Myocyte (in vitro differentiated cells): ENCODE data around the gene SIK3. TPM values are rescaled to one million over a fixed set of nuclear protein-coding genes. Genes with fewer than 3 reads are reported as not detected.

Experiments
- DNase-seq: peaks from one replicate; pipeline ENCODE4 v3.0.0-alpha.2; 2012; ENCODE audit warnings: low read depth
- total RNA-seq: library from RNA; depleted of rRNA; stranded (reverse); fragments of >200 nt; gene quantifications from 2 replicates; pipeline ENCODE4 v1.2.3, GENCODE V29; 2014

Gene SIK3
- total RNA-seq, 1 donor from 2014 or later, result 19.7 TPM

DNA sequence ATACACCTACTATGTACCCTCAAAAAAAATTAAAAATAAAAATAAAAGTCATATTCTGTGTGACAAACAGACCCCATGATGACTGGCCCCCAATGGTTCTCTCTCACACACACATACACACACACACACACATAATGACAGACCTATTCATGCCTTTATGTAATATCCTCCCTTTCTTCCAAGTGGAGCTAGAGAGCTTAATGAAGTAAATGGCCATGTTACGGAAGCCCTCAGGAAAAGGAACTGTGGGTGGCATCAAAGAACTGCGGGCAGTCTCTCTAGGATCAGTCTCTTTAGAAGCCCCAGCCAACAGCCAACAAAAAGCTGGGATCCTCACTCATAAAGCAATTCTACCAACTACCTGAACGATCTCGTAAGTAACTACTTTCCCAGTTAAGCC lies 125.5 kb downstream of the SIK3 start:
- no peak for DNase-seq

DNA sequence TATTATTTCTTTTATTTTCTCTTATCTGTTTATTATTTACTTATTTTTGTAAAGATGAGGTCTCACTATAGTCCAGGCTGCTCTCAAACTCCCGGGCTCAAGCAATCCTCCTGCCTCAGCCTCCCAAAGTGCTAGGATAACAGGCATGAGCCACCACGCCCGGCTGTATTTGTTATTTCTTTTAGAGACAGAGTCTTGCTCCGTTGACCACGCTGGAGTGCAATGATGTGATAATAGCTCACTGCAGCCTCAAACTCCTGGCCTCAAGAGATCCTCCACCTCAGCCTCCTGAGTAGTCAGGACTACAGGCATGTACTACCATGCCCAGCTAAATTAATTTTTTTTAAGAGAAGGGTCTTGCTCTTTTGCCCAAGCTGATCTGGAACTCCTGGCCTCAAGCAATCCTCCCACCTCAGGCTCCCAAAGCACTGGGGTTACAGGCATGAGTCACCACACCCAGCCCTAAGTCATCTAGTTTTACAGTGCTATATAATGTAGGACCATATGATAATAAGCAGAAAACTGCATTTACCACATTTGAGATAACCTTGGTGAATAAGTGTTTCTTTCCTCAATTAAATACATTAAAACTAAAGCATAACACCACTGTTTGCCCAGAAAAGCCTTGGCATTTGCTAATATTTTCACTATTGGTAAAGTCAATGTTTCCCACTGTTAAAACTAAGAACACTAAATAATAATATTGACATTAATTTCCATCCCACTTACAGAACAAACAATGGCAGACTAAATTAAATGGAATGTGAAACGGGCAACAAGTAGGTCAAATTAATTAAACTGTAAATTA lies 127.5 kb downstream of the SIK3 start:
- no peak for DNase-seq

DNA sequence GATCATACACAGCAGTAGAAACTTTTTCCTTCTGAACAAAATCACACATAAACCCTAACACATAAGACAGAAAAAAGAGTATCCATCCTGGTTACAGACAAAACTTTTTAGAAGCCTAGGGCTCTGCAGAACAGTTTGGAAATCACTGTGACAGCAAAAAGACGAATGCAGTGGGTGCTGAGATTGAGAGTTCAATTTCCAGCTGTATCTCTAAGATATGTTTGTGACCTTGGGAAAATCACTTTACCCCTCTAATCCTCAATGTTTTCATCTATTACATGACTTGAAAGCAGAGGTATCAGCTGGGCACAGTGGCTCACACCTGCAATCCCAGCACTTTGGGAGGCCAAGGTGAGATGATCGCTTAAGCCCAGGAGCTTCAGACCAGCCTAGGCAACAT lies 128.5 kb downstream of the SIK3 start:
- no peak for DNase-seq

DNA sequence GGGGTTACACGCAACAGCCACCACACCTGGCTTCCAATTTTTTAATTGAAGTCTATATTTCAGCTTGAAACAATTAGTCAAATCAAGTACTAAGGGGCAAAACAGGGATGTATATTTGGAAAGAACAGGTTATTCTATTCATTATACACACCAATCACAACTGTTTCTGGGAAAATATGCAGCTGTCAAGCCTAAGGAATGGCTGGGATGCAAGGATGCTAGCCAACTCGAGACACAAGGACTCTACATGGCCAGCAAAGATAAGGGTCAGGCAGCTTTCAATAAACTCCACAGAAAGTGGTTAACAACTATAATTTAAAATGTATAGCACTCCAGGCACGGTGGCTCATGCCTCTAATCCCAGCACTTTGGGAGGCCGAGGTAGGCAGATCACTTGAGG lies 134.0 kb downstream of the SIK3 start:
- no peak for DNase-seq

DNA sequence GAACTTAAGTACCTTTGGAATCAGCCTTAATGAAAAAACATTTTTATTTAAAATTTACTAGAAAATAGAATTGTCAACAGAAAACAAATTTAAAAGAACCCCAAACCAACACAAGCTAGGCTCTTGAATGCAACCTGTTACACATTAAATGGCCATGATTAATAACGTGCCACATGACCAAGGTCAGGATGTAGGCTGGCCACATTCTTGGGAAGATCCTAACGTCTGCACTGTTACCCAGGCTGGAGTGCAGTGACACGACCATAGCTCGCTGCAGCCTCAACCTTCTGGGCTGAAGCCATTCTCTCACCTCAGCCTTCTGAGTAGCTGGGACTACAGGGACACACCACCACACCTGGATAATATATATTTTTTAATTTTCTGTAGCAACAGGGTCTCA lies 134.4 kb downstream of the SIK3 start:
- DNase-seq, result no peak

DNA sequence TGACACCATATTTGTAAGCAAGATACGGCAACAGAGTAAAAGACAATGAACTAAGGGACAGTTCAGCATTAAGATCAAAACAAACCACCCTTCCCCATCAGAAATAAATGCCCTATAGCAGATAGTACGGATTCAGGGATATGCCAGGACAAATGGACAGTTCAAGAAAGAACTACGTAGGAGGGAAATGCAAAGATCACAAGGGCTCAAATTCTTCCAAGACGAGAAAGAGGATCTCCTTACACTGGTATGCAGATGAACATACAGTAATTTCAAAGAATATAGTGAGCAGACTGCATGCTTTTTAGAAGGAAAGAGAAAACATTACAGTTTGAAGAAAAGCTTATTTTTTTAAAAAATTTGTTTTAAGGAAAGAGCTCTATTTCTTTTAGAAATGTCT lies 136.1 kb downstream of the SIK3 start:
- DNase-seq, result no peak

DNA sequence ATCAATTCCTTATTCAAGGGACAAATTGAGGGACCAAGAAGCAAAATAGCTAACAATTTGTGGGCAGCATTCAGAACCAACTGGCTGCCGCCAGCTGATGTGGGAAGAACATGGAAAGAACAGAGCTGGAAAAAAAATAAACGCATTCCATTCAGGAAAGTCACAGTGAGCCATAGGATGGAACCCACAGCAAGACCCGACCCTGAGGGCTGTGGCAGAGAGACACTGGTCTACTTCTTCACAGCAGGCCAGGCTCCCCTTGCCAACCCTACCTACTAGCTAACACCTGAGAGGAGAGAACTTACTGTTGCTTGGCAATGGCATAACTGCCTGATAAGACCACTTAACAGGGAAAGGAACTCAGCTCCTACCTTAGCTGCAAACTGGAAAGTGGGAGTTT lies 137.3 kb downstream of the SIK3 start:
- DNase-seq, result peak; percentile 74

DNA sequence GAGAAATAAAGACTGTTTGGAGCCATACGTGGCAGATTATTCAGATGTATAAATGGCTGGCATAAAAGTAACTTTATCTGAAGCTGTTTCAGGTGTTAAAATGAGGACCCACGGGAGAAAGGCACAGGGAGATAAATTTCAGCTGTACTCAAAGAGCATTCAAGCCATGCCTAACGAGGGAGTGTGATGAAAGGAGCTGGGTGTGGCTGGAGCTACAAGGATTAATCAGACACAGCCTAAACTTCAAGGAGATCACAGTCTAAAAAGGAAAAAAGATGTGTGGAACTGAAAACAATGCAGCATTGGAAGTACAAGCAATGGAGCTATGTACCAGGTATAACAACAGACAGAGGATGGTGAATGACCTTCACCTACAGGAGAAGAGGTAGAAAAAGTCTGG lies 140.0 kb downstream of the SIK3 start:
- peak; percentile 38 for DNase-seq

DNA sequence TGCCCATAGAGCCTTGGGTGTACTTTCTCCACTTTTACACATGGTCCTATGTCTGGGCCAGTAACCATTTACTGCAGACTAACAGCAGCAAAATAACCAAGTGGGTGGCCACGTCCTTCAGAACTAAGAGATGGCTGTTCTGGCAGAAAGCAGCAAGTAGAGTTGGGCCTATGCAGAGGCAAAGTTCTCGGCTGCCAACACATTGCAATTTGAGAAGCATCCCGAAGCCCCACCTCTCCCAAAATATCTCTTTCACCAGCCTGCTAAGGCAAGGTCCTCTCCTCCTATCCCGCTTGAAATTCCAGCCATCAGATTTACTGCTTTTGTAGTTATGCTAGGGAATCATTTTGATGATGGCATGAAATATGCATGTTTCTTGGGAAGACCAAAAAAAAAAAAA lies 142.3 kb downstream of the SIK3 start:
- DNase-seq, result peak; percentile 65

DNA sequence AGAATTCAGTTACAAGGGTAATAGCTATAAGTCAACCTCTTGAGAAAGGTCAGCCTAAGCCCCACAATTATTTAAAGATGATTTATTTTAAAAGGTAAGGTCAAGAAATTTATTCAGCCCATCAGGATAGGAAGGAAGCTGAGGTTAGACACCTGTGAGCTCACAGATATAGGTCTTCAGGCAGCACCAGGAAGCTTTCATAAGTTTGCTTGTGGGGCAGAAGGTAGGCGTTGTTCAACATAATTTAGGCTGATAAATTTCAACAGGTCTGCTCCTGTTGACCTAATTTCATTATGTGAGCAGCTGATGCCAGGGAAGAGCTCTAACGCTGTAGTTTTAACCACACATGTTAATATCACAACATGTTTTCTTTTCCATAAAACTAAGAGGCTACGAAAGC lies 142.7 kb downstream of the SIK3 start:
- no peak for DNase-seq

DNA sequence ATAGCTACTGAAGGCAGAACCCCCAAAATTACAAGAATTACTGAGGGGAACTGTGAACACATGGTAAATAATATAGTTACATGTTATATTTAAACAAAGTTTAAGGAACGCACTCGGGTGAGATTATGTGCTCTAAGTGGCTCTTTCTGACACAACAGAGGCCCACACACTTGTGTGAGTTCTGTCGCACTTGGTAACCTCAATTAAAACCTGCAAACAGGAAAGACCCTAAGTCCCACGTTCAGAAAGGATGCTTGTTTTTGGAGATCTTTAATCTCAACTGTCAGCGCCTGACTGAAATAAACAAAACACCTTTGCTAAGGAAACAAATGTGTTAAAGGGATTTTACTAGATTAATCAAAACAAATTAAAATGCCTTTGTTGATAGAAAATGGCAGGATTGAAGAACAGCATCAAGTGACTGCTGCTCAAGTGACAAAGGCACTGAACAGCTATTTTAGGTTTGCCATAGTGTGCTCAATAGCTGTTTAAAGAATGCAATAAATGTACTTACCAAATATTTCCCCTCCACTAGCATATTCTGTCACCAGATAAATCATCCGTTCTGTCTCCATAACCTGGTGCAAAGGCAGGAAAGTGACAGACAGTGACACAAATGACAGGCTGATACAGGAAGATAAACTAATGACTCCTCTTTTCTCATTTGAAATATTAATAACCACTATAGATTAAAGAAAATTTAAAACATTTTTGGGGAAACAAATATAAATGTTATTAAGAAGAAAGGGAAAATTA lies 144.5 kb downstream of the SIK3 start:
- no peak for DNase-seq

DNA sequence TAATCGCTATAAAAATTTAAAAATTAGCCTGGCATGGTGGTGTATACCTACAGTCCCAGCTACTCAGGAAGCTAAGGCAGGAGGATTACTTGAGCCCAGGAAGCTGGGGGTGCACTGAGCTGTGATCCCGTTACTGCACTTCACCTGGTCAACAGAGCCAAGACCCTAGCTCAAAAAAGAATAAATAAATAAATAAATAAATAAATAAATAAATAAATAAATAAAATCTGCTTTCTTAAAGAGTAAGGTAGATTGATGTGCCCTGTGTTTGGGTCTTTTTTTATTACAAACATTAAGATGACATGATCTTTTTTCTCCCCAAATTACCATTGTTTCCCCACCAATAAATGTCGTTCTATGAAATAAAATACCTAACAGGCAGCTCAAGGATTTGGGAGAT lies 146.5 kb downstream of the SIK3 start:
- DNase-seq, result no peak

DNA sequence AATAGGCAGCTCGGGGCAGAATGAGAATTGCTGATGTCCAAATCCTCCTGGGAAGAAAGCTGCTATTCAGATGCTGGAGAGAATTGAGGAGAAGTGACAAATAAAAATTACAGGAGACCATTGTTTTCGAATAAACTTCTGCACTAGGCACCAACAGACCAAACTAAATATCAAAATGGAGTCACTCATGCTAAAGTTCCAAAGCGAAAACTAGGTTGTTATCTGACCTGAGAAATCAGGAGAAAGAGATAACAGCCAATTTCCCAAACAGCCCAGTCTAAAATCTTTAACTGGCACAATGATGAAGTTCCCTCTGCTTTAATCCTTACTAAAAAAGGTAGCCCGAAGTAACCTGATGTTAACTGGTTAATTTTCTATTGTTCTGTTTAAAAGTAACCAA lies 148.0 kb downstream of the SIK3 start:
- DNase-seq, result no peak

DNA sequence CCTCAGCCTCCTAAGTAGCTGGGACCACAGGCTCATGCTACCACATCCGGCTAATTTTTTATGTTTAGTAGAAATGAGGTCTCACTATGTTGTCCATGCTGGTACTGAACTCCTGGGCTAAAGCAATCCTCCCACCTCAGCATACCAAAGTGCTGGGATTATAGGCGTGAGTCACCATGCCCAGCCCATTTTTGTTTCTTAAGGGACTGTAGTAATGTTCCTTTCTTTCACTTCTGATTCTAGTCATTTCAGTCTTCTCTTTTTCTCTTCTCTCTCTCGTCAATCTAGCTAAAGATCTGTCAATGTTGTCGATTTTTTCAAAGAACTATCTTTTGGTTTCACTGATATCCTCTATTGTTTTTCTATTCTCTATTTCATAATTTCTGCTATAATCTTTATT lies 149.8 kb downstream of the SIK3 start:
- DNase-seq, result no peak

DNA sequence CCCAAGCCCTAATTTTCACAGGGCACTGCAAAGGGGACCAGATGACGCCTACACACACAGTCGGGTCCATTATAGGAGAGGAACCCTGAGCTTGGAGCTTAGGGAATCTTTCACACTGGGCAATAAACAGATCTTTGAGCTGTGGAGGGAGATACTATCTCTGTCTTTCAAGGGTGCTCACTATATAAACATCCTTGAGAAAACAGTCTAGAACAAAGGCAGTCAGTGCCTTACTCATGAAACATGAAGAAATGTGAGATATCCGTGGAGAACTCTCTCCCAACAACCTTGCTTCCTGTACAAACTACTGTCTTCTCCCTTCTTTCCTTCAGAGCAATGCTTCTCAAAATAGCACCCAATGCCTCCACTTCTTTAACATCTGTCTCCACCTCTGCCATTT lies 151.8 kb downstream of the SIK3 start:
- no peak for DNase-seq

DNA sequence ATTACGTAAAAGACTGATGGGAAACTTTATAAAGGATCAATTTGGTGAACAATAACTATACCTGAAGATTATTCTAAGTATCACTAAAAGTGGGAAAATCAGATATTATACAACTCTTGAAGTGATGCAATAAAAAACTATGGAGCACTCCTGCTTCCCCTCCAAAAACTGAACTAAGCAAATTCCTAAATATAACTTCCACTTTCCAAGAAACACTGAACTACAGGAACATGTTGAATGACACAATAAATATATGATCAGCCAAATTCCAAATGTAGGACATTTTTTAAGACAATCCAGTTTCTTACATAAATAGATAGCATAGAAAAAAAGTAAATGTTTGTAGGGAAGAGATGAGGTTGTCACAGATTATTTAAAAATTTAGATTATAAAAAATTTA lies 158.7 kb downstream of the SIK3 start:
- no peak for DNase-seq

DNA sequence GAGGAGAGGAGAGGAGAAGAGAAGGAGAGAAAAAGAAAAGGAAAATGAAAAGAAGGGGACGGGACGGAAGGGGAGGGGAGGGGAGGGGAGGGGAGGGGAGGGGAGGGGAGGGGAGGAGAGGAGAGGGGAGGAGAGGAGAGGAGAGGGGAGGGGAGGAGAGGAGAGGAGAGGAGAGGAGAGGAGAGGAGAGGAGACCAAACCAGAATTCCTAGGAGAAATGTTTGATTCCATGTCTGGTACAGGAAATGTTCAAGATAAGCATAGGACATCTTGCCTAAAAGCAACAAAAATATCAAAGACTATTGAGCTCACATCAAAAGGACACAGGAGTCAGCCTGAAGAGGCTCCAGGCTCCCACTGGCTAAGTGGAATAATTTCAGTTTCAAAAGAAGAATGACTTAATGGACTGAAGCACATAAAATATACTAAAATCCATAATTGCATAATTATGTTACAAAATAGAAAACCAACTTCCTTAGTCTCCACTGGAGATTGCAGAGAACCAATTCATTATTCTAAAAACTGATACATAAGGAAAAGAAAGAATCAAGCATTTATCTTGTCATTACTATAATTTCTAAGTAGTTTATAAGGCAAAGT lies 159.7 kb downstream of the SIK3 start:
- no peak for DNase-seq

DNA sequence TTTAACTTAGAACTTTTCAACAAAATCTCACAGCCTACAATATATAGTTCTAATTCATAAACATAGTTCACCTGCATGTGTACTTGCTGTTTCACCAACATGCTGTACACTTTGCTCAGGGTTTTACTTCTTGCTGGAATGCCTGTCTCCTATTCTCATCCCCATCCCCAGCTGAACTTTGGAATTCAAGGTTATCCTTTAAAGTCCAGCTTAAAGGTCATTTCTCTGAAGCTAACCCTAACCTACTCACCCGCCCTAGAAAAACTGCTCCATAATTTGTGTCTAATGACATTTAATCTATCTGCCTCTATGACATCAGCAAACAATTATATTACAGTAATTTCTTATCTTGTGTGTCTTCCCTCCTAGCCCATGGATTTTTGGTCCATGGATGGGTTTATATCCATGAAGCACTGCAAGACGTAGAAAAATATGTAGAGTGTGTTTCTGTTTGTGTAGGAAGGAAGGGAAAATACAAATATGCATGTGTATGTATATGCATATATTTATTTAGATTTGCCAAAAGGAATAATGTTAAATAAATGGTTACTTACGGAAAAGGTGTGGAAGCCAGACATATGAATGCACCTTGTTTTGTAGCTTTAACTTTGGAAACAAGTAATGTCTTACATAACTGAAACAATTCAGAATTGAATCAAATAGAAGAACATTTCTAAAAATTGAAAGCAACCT lies 161.3 kb downstream of the SIK3 start:
- no peak for DNase-seq

DNA sequence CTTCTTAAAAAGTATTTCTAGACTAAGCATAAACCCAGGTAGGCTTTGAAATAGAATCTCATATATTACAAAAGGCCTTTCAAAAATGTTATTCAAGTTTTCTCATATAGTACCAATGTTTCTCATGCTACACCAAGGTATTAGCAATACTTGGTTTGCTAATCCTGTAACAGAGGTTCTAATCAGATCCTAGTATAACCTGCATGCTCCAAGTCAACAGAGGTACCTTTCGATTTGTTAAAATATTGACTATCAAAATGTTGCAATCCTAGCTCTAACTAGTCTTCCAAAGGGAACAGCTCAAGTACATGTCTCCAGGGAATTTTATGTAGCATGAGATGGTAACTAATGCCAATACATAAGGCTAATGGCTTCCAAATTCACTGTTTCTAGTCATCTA lies 162.7 kb downstream of the SIK3 start:
- no peak for DNase-seq

DNA sequence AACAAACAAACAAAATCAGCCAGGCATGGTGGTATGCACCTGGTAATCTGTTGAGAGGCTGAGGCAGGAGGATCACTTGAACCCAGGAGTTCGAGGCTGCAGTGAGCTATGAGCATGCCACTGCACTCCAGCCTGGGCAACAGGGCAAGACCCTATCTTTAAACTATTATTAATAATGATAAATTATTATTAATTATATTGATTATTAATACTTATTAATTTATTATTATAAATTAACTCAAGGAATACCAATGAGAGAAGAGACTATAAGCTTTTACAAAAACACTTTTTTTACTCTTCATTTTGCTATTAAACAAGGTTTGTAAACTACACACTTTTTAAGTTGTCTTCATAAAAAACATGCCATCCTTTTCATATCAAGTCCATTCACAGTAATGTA lies 163.1 kb downstream of the SIK3 start:
- DNase-seq, result no peak

DNA sequence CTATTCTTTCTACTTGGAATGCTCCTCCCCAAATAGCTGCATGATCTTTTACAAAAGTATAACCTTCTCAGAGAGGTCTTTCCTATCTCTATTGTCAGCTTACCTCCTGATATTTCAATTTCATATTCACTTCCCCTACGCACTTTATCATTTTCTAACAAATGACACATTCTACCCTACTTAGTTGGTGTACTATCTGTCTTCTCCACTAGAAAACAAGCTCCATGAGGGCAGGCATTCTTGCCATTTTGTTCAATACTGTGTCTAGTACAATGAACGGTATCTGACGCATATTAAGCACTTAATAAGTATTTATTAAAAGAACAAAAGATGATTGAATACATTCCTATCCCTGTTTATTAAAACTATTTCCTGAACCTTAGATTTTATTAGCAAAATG lies 164.3 kb downstream of the SIK3 start:
- no peak for DNase-seq

DNA sequence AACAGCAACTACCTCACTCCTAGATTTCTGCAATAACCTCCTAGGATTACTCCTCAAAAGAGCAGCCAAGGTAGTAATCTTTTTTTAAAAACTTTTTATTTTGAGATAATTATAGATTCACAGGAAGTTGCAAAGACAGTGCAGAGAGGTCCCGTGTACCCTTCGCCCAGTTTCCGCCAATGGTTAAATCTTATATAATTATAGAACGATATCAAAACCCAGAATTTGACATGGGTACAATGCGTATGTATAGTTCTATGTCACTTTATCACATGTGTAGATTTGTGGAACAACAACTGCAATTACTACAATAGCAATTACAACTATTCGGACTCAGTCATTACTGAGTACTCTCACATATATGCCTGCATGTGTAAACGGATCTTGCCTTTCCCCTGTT lies 166.0 kb downstream of the SIK3 start:
- no peak for DNase-seq
